Upper lobe of left lung (tissue), 6 donors: ENCODE data around the gene SPNS3. TPM values are rescaled to one million over a fixed set of nuclear protein-coding genes. Genes with fewer than 3 reads are reported as not detected.

Experiments
- ATAC-seq, 2 donors: fragments of 200-7000 bp; cut with Tn5 transposase; one replicate each; pipeline ENCODE4 v1.9.1; 2022; ENCODE audit warnings: mild to moderate bottlenecking in 2 of 2, moderate library complexity in 2 of 2; ENCODE audit not compliant: low FRiP score in 2 of 2
- DNase-seq, 2 donors: peaks; one replicate each; pipeline ENCODE4 v3.0.0-alpha.2; 2019 to 2020
- H3K27ac ChIP-seq, 4 donors: fragments of 200-600 bp; sonication (generic); one replicate each; pipeline ENCODE4 v1.5.1; 2016 to 2019
- H3K27me3 ChIP-seq, 4 donors: fragments of 200-600 bp; sonication (generic); one replicate each; pipeline ENCODE4 v1.5.1; 2017 to 2019
- H3K36me3 ChIP-seq, 4 donors: fragments of 200-600 bp; sonication (generic); one replicate each; pipeline ENCODE4 v1.5.1; 2016 to 2019
- H3K4me1 ChIP-seq, 4 donors: fragments of 200-600 bp; sonication (generic); one replicate each; pipeline ENCODE4 v1.5.1; 2018 to 2019
- H3K4me3 ChIP-seq, 4 donors: fragments of 200-600 bp; sonication (generic); one replicate each; pipeline ENCODE4 v1.5.1; 2017 to 2019; ENCODE audit warnings: mild to moderate bottlenecking in 2 of 4, moderate library complexity in 1 of 4
- H3K9me3 ChIP-seq, 4 donors: fragments of 200-600 bp; sonication (generic); one replicate each; pipeline ENCODE4 v1.5.1; 2018 to 2019
- EP300 ChIP-seq, 4 donors: sonication (generic); formaldehyde crosslinking; IDR thresholded peaks; one replicate each; pipeline ENCODE4 v1.5.1; 2017; ENCODE audit warnings: antibody characterized with exemption in 4 of 4, control low read depth in 2 of 4
- POLR2A ChIP-seq, 4 donors: fragments of 450-650 bp; IDR thresholded peaks; one replicate each; pipeline ENCODE4 v1.5.1; 2016 to 2017; ENCODE audit warnings: antibody characterized with exemption in 4 of 4, mild to moderate bottlenecking in 2 of 4
- POLR2AphosphoS5 ChIP-seq, 2 donors: sonication (generic); formaldehyde crosslinking; IDR thresholded peaks; one replicate each; pipeline ENCODE4 v1.5.1; 2017; ENCODE audit warnings: antibody characterized with exemption in 2 of 2
- WGBS, 2 donors: methylation state at CpG; one replicate each; pipeline ENCODE4 v1.1.5; 2017 to 2018; 5-methylcytosine and 5-hydroxymethylcytosine counted together
- total RNA-seq, 6 donors: library from RNA; depleted of rRNA in 4 of 6; stranded (reverse); fragments of >200 nt in 4 of 6; gene quantifications; one replicate each; pipeline versions ENCODE4 v1.1.0 to v1.2.1, GENCODE V29; 2016 to 2021
- TF ChIP-seq, protein P1 (sequence below), 6 experiments: fragments of 450-650 bp in 4 of 6; fragments of 200-600 bp in 2 of 6; sonication (generic) in 2 of 6; IDR thresholded peaks; one replicate each; pipeline ENCODE4 v1.5.1; 2016 to 2019; ENCODE audit warnings: antibody characterized with exemption in 6 of 6
- donor health status: DM: no; HTN: no; CAD: no; lungs with moderate emphysema.
- donor health status: DM: no; HTN: yes; CAD: no; lungs with severe emphysema.

The SPNS3 gene
- total RNA-seq, 6 donors from 2014 or later = 0.22 to 0.91 (median 0.52) TPM; not detected in 1

DNA sequence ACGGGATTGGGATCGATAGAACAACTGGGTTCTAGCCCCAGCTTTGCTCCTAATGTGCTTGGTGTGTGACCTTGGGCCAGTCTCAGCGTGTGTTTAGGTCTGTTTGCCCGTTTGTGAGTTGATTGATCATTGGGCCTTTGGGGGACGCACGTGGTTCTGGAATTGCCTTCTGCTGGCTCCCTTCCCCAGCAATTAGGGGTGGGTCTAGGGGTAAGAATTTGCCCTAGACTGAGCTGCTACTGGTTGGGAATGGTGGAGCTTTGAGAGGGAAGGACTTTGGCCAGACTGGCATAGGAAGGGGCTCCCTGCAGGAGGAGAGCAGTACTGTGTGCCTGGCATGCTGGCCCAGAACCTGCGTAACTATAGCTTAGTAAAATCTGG lies 66.4 kb downstream of the SPNS3 start:
- Histone ChIP-seq H3K9me3 (no peaks in the 10 kb centered on the region), H3K4me1 (peaks cover 50 to 70% (median 64%) of the 10 kb centered on the region in 4 donors), H3K27ac (peak overlapping the region; percentile 78 to 87 (median 80)), H3K27me3 (no peaks in the 10 kb centered on the region), H3K4me3 (peak overlapping the region; percentile 32 to 71 (median 63)), H3K36me3 (peaks cover 0 to 4% (median 0%) of the 10 kb centered on the region in 4 donors)
- WGBS, 2 donors = 12 to 13% methylated on average over 5 to 7 of the region's 7 CpGs
- ATAC-seq = no peak
- TF ChIP-seq, protein P1, sequence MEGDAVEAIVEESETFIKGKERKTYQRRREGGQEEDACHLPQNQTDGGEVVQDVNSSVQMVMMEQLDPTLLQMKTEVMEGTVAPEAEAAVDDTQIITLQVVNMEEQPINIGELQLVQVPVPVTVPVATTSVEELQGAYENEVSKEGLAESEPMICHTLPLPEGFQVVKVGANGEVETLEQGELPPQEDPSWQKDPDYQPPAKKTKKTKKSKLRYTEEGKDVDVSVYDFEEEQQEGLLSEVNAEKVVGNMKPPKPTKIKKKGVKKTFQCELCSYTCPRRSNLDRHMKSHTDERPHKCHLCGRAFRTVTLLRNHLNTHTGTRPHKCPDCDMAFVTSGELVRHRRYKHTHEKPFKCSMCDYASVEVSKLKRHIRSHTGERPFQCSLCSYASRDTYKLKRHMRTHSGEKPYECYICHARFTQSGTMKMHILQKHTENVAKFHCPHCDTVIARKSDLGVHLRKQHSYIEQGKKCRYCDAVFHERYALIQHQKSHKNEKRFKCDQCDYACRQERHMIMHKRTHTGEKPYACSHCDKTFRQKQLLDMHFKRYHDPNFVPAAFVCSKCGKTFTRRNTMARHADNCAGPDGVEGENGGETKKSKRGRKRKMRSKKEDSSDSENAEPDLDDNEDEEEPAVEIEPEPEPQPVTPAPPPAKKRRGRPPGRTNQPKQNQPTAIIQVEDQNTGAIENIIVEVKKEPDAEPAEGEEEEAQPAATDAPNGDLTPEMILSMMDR (IDR thresholded peaks at IDR 0.05) = peak in 1 of 6 experiments; percentile 22
- no peak for TF ChIP-seq EP300 (IDR thresholded peaks at IDR 0.05)
- no peak for DNase-seq

DNA sequence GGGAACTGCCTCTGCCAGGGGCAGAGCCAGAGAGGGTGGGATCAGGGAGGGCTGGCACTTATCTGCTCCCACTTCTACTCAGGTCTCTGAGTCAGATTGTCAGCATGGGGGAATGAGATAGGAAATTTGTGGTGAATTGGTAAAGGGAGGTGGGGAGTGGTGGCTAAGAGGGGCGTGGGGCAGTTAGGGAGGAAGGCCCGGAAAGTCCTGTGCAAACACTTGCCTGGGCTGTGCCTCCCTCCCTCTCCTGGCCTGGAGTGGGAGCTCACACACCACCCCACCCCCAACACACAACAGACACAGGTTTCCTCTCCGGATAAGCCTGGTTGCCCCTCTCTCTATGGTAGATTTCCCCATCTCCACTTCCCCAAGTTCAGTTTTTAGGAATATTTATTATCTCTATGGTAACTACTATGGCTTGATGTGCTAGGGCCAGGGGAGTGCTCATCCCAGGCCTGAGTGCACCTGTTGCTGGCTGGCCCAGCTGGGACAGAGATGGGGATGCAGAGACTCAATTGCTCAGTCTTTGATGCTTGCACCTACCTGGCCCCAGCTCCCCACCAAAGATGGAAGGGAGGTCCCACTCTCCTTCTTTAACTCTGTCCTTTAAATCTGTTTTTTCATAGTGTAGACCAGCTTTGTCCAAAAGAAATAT lies 67.7 kb downstream of the SPNS3 start:
- Histone ChIP-seq H3K27me3 (no peaks in the 10 kb centered on the region), H3K9me3 (no peaks in the 10 kb centered on the region), H3K4me1 (peaks cover 61 to 82% (median 75%) of the 10 kb centered on the region in 4 donors), H3K4me3 (peak overlapping the region in 3 of 4 donors; percentile 60 to 71 (median 66)), H3K36me3 (peaks cover 0 to 4% (median 0%) of the 10 kb centered on the region in 4 donors), H3K27ac (peak overlapping the region; percentile 78 to 87 (median 80))
- TF ChIP-seq, protein P1 (IDR thresholded peaks at IDR 0.05) = peak in 2 of 6 experiments; percentile 10 to 22
- TF ChIP-seq POLR2A (IDR thresholded peaks at IDR 0.05) = no peak
- TF ChIP-seq EP300 (IDR thresholded peaks at IDR 0.05) = peak in 1 of 4 donors; percentile 42
- peak in 1 of 2 donors; percentile 55 for TF ChIP-seq POLR2AphosphoS5 (IDR thresholded peaks at IDR 0.05)
- WGBS, 2 donors = 7 to 9% methylated on average over 3 of the region's 3 CpGs
- DNase-seq (peak in 1 of 2 donors; percentile 75), ATAC-seq (no peak)

DNA sequence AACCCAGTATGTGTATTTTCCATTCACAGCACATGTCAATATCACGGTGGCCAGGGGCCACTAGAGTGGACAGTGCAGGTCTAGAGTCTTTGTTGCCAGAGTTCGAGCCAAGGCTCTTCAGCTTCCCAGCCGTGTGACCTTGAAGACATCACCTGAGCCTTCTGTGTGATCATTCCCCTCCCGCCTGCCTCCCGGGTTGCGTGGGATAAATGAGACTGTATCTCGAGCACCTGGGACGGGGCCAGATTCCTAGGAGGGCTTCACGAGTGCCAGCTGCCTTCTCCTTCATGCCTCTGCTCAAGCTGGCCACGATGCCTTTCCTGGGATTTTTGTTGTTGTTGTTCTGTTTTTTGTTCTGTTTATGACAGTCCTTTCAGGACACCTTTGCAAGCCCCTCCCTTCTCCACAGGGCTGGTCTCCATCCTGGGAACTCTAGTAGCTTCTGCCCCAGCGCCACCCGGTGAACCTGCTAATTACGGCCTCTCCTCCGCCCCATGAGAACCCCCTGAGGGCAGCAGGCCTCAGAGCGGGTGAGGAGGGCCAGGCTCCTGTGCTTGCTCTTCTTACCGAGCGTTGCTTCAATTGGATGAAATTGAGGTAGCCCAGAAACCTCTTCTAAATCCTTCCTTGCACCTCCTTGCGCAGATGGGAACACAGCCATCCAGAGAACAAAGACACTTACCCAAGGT lies 68.9 kb downstream of the SPNS3 start:
- 62 to 65% methylated on average over 18 of the region's 18 CpGs for WGBS, 2 donors
- Histone ChIP-seq H3K27me3 (no peaks in the 10 kb centered on the region), H3K4me3 (no peak overlapping the region), H3K36me3 (peaks cover 0 to 4% (median 0%) of the 10 kb centered on the region in 4 donors), H3K9me3 (no peaks in the 10 kb centered on the region), H3K27ac (peak overlapping the region in 2 of 4 donors; percentile 83 to 91), H3K4me1 (peaks cover 73 to 94% (median 86%) of the 10 kb centered on the region in 4 donors)
- DNase-seq (peak in 1 of 2 donors; percentile 46), ATAC-seq (no peak)
- no peak for TF ChIP-seq EP300 (IDR thresholded peaks at IDR 0.05)
- TF ChIP-seq POLR2A (IDR thresholded peaks at IDR 0.05) = no peak
- no peak for TF ChIP-seq POLR2AphosphoS5 (IDR thresholded peaks at IDR 0.05)
- TF ChIP-seq, protein P1 (IDR thresholded peaks at IDR 0.05) = no peak

DNA sequence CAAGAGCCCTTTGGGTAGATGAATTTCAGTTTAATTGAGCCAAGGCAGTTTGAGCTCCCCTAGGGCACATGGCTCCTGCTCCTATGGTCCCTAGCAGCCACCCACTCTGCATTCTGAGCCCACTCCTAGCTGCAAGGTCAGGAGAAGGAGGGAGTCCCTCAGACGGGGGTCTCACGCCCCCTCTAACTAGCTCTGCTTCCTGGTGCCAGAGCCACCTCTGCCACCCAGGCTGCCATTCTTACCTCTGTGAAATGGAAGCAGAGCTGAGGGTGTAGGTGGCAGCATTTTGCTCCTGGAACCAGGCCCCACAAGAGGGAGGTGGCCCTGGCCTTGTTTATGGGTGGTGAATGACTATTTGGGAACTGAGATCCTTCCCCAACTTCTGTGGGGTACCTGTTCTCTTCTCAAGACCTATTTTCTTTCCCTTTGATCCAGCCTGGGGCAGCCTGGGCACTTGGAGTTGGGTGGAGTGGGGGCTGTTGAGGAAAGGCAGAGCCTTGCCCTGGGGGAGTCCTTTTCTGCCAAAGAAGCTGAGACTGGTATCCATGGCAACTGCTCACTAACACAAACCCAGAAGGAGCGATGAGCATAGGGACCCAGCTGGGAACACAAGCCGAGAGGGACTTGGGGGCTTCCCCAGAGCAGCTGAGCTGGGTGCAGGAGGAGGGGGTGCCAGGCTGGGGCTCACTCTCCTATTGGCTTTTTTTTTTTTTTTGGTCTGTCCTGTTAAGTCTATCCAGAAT lies 69.7 kb downstream of the SPNS3 start:
- no peaks in the 10 kb centered on the region for H3K9me3 ChIP-seq
- 71 to 78% methylated on average over 4 of the region's 4 CpGs for WGBS, 2 donors
- DNase-seq = no peak
- peaks cover 76 to 98% (median 88%) of the 10 kb centered on the region in 4 donors for H3K4me1 ChIP-seq
- H3K36me3 ChIP-seq = peaks cover 0 to 4% (median 0%) of the 10 kb centered on the region in 4 donors
- no peak for ATAC-seq
- H3K27me3 ChIP-seq = no peaks in the 10 kb centered on the region
- peak overlapping the region in 3 of 4 donors; percentile 20 to 91 (median 83) for H3K27ac ChIP-seq
- no peak for TF ChIP-seq POLR2AphosphoS5 (IDR thresholded peaks at IDR 0.05)
- TF ChIP-seq EP300 (IDR thresholded peaks at IDR 0.05) = no peak
- TF ChIP-seq POLR2A (IDR thresholded peaks at IDR 0.05) = no peak
- TF ChIP-seq, protein P1 (IDR thresholded peaks at IDR 0.05) = no peak
- H3K4me3 ChIP-seq = no peak overlapping the region
